HUDEP-2 (cell line): ENCODE data around the gene TLL1.
A peak's percentile ranks its signal among the peaks of the same experiment; 100 is the strongest.

Source experiments
- DNase-seq, 76 experiments: peaks; one replicate each; lab custom pipeline; 2025; ENCODE audit not compliant: unreplicated experiment in 76 of 76; lab: John Stamatoyannopoulos, UW

Gene TLL1

DNA sequence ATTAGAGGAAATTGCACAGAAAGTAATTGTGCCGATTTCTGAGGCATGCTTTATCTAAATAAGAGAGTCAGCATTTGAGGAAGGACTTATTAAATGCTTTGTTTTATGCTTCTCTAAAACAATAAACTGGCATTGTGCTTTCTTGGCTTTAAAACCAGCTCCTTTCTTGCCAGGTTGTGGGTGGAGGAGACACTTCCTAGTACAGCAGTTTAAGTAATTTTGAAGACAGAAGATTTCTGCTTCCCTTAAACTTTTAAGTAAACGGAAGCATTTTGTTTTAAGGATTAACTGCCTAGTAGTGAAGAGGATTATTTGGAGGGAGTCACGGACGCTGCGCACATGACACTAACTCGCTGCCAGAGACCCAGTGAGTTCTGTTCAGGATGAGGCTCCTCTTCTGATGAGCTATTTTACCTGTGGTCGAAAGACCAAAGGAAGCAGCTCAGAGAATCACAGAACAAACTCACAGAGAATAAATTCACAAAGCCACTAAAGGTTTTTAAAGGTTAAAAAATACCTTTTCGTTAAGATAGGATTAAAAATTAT lies 169.5 kb downstream of the TLL1 start:
- no peak for DNase-seq

DNA sequence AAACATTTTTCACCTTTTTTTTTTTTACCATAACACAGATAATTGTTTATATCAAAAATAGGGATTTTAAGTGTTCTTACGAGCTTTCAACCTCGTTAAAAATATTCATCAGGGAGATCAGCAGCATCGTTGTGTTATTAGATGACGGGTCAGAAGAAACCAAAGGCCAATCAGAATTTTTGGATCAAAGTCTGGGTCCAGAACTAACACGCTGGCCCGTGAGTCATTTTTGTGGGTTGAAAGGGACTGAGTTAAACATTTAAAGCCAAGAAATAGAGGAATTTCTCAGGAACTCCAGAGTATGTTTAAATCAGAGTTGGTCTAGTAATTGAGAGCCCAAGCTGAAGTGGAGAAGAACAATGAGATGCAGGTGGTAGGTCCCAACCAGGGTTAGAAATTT lies 170.8 kb downstream of the TLL1 start:
- DNase-seq = no peak

- no peak for DNase-seq
Measured at GRCh38 chr4:166044871-166045270, 171.8 kb downstream of the TLL1 start.

DNA sequence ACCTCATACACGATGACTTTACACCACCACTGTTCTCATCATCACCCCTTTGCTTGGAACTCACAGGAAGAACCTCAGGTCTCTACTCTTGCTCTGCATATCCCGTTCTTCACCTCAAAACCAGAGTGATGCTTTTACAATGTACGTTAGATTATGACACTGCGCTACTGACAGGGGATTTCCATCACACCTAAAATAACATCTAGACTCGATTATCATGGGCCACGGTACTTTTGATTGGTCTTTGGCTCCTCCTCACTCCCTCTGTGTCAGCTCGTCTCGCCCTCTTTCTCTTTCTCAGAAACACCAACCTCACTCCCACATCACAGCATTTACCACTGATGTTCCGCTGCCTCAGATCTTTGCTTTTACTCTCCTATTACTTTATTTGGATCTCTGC lies 172.4 kb downstream of the TLL1 start:
- DNase-seq = no peak

DNA sequence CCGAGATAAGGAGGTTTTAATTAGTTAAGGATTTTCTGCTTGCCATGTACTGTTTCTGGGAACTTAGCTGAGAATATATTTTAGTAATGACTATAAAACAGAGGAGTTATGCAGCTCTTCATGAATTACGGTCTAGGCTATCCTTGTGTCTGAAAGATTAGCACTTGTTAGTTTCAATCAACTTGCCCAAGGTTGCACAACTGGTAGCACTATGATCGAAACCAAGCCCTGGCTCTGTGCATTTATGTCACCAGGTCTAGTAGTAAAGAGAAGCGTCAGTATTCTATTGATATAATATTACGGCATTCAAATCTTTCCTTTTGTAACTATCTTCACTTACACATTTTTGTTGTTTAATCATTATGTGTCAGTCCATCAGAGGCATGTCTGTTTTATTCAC lies 176.0 kb downstream of the TLL1 start:
- DNase-seq = no peak

DNA sequence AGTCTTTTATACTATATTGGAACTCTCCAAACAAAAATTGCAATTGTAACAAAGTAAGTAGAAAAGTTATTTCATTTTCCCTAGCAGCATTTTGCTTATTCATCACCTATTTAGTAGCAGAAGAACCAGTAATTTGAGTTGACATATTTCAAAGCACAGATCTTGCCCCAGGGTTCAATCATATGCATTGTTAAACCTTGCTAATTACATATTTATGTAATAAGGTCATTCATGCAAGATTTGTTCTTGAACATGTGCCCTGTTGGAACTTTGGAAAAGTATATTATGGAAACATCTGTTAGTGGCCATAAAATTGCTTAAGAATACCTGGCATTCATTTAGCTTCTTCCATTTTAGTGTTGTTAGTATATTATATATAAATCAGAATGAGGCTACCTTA lies 191.7 kb downstream of the TLL1 start:
- DNase-seq = no peak

DNA sequence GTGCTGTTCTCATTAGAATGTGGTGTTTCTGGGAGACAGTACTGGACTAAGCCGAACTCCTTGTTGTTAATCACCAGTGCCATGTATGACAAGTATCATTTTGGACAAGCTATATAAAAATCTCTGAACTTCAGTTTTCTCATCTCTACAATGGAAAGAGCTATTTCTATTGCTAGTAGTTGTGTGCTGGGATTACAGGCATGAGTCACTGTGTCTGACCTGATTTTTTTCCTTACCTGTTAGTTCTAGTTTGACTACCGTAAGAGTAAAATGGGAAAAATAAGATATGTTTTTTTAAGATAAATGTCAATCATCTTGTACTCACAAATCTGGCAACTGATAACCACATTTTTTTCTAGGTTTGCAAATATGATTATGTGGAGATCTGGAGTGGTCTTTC lies 192.3 kb downstream of the TLL1 start:
- no peak for DNase-seq

DNA sequence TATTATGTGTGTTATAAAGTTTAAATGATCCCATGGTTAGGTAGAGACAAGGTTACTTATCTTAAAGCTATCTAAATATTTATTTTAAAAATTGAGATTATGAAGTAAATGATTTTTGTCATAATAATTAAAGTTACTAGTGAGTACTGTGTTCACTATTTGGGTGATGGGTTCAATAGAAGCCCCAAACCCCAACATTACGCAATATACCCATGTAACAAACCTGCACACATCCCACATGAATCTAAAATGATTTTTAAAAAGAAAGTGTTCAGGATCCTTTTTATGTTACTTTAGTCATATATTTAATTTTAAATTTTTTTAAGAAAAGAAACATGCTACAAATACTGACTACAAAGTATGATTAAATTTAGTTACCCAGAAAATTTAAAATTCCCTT lies 193.9 kb downstream of the TLL1 start:
- no peak for DNase-seq

GRCh38 chr4:166067915-166068314 lies 194.9 kb downstream of the TLL1 start:
- DNase-seq = no peak

- no peak for DNase-seq
Measured at GRCh38 chr4:166073783-166074182, 200.7 kb downstream of the TLL1 start.

GRCh38 chr4:166075599-166075998 lies 202.6 kb downstream of the TLL1 start:
- DNase-seq = no peak

- no peak for DNase-seq
Measured at GRCh38 chr4:166077782-166078181, 204.7 kb downstream of the TLL1 start.

DNA sequence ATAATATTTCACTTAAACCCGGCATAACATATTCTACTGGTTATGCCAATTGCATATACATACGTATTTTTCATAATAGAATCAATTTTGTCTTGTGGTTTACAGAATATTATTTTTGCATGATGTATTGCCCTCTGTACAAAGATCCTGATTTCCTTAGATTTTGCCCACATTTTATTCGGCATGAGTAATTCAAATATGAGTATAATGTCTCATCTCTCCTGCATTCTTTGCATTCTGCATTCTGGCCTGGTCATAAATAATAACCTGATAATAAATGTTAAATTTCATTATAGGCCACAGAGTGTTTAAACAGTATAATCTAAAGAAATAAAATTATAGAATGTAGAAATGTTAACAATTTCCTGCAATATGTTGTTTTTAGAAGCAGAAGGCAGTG lies 205.3 kb downstream of the TLL1 start:
- DNase-seq = no peak

DNA sequence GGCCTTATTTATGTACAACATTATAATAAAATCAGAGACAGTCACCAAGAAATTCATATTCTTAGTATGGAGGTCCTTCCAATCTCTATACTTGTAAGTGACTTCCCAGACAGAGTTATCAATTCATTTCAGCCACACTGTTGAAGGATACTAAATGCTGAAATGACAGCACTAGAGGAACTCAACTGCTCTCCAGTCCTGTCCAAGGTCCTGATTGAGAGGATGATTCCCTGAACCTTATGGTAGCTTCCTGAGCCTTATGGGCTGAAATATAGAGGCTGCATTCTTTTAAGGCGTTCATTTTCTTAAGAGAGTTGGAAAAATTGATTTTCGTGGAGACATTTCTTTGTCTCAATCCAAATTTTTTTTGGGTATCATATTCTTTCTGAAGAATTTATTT lies 205.9 kb downstream of the TLL1 start:
- no peak for DNase-seq

- no peak for DNase-seq
Measured at GRCh38 chr4:166087569-166087968, 214.5 kb downstream of the TLL1 start.

GRCh38 chr4:166088576-166088975 lies 215.5 kb downstream of the TLL1 start:
- DNase-seq = no peak

GRCh38 chr4:166091146-166091545 lies 218.1 kb downstream of the TLL1 start:
- DNase-seq = no peak

DNA sequence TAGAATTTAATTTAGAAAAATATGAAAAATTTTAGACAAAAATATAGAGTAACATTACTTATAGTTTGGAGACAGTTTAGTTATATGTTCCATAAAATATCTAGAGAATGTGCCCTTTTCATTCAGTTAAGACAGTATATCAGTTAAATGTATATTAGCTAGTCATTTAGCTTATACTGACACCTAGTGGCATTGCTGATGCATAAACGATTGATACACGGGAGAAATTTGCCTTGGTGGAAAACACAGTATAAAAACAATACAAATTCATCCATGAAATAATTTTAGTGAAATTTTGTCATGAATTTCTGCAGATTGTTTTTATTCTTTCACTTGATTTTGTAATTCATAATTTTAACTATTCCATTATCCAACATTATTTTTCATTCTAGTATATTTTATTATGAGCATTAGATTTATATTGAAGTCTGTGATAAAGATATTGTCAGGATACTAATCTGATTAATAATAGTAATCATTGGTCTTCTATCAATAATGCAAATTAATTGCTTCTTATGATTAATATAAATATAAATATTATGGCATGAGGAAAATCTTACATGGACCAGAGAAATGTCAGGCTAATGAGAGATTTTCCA lies 219.0 kb downstream of the TLL1 start:
- peak in 17 of 76 experiments; percentile 1 to 29 (median 6) for DNase-seq

GRCh38 chr4:166092797-166093290 lies 219.8 kb downstream of the TLL1 start:
- DNase-seq = no peak

- DNase-seq = no peak
Measured at GRCh38 chr4:166104623-166105022, 231.6 kb downstream of the TLL1 start.

- DNase-seq = no peak
Measured at GRCh38 chr4:166121897-166122296, 248.9 kb downstream of the TLL1 start.

- DNase-seq = no peak
Measured at GRCh38 chr4:166123546-166123945, 250.5 kb downstream of the TLL1 start.

DNA sequence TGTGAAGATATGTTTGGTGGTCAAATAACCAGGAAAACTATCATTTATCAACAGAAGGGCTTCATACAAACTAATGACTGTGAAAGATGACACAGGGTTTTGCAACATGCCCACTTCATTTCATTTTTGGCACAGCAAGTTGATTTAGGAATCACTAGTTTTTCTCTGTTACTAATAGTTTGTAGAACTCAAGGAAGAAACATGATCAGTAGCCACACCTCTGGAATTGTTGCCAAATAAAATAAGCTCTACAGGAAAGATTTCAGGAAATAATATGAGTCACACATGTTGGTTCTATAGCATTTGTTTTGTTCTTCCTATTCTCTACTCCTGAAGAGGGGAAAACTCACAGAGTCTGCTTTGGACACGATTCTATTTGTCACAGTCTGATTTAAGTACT lies 255.4 kb downstream of the TLL1 start:
- DNase-seq = no peak
